ENCODE measurements around the gene XYLT1.

DNA sequence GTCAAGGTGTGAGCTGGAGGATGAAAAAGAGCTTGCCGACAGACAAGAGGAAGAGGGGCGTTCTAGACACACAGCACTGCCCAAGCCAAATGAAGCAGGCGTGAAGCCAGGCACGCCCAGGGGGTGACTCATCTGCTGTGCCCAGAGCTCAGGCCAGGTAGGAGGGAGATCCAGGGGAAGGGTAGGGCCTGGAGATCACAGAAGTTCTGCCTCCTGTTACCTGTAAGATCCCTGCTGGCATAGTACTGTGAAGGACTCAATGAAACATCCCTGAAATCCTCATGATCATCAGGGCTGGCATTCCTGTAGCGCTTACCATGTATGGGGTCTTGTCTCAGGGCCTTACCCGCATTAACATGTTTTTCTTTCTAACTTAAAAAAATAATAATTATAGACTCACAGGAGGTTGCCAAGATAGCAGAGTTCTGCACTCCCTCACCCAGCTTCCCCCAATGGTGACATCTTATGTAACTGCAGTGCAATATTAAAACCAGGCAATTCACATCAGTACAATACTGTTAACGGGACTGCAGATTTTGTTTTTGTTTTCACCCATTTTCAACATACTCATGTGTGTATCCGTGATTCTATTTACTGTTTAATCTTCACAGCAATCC is 158.6 kb downstream of the XYLT1 start:
- TF ChIP-seq, protein P1, sequence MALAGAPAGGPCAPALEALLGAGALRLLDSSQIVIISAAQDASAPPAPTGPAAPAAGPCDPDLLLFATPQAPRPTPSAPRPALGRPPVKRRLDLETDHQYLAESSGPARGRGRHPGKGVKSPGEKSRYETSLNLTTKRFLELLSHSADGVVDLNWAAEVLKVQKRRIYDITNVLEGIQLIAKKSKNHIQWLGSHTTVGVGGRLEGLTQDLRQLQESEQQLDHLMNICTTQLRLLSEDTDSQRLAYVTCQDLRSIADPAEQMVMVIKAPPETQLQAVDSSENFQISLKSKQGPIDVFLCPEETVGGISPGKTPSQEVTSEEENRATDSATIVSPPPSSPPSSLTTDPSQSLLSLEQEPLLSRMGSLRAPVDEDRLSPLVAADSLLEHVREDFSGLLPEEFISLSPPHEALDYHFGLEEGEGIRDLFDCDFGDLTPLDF (CRISPR knock-in tag; IDR thresholded peaks at IDR 0.05) = no peak
- TF ChIP-seq FOXP1 (CRISPR knock-in tag; IDR thresholded peaks at IDR 0.05; ENCODE audit: borderline replicate concordance) (no peak), ZBTB21 (CRISPR knock-in tag; IDR thresholded peaks at IDR 0.05; ENCODE audit: borderline replicate concordance) (no peak), USF2 (CRISPR knock-in tag; IDR thresholded peaks at IDR 0.05) (no peak)
